DND-41 (cell line): ENCODE results near the gene ARNT2.
A peak's percentile ranks its signal among the peaks of the same experiment; 100 is the strongest.

Experiments
- ATAC-seq: fragments of 200-7000 bp; cut with Tn5 transposase; 3 replicates; pipeline ENCODE4 v1.9.1; 2021; ENCODE audit warnings: low read depth; ENCODE audit not compliant: insufficient read depth
- DNase-seq: peaks from one replicate; pipeline ENCODE4 v3.0.0-alpha.2; 2020
- H2AFZ ChIP-seq: 2 replicates; pipeline ENCODE4 v1.6.0; 2012; ENCODE audit warnings: low read depth, low read length
- H3K27ac ChIP-seq: 2 replicates; pipeline ENCODE4 v1.5.1; 2012; ENCODE audit warnings: low read length, inconsistent platforms
- H3K27me3 ChIP-seq: fragments of 200-600 bp; sonication (generic); 2 replicates; pipeline ENCODE4 v1.6.0; 2012; ENCODE audit warnings: low read length, mild to moderate bottlenecking, inconsistent platforms; ENCODE audit not compliant: insufficient read depth, poor library complexity
- H3K36me3 ChIP-seq: 2 replicates; pipeline ENCODE4 v1.5.1; 2012; ENCODE audit warnings: low read length, inconsistent platforms; ENCODE audit not compliant: insufficient read depth
- H3K4me1 ChIP-seq: 2 replicates; pipeline ENCODE4 v1.5.1; 2012; ENCODE audit warnings: mild to moderate bottlenecking, low read length; ENCODE audit not compliant: insufficient read depth
- H3K4me2 ChIP-seq: 2 replicates; pipeline ENCODE4 v1.6.0; 2012; ENCODE audit warnings: mild to moderate bottlenecking, moderate library complexity, low read length, inconsistent platforms; ENCODE audit not compliant: insufficient read depth
- H3K4me3 ChIP-seq, 2 experiments: fragments of 200-600 bp in 1 of 2; shearing (Covaris generic) in 1 of 2; 2 replicates each; pipeline ENCODE4 v1.5.1; 2012 to 2016; ENCODE audit warnings: inconsistent platforms in 2 of 2, low read length in 2 of 2, mild to moderate bottlenecking in 2 of 2, low read depth in 1 of 2, moderate library complexity in 1 of 2
- H3K79me2 ChIP-seq: 2 replicates; pipeline ENCODE4 v1.6.0; 2012; ENCODE audit warnings: low read length, inconsistent platforms; ENCODE audit not compliant: insufficient read depth
- H3K9ac ChIP-seq: 2 replicates; pipeline ENCODE4 v1.6.0; 2012; ENCODE audit warnings: low read depth, mild to moderate bottlenecking, inconsistent platforms, low read length, moderate library complexity
- H3K9me3 ChIP-seq: 2 replicates; pipeline ENCODE4 v1.5.1; 2012; ENCODE audit warnings: low read length, moderate library complexity, mild to moderate bottlenecking, inconsistent platforms; ENCODE audit not compliant: insufficient read depth, severe bottlenecking
- H4K20me1 ChIP-seq: 2 replicates; pipeline ENCODE4 v1.6.0; 2012; ENCODE audit warnings: low read length; ENCODE audit not compliant: insufficient read depth
- EZH2 ChIP-seq: IDR thresholded peaks from 3 replicates; pipeline ENCODE4 v1.6.1; 2012; ENCODE audit warnings: borderline replicate concordance, low read depth, mild to moderate bottlenecking, moderate library complexity, low read length, inconsistent platforms; ENCODE audit not compliant: severe bottlenecking
- TF ChIP-seq, protein P1 (sequence below): IDR thresholded peaks from 2 replicates; pipeline ENCODE4 v1.5.1; 2012; ENCODE audit warnings: borderline replicate concordance, low read length, moderate library complexity, mild to moderate bottlenecking; ENCODE audit not compliant: poor library complexity, severe bottlenecking; ENCODE audit errors: extremely low read depth

ARNT2 gene

DNA sequence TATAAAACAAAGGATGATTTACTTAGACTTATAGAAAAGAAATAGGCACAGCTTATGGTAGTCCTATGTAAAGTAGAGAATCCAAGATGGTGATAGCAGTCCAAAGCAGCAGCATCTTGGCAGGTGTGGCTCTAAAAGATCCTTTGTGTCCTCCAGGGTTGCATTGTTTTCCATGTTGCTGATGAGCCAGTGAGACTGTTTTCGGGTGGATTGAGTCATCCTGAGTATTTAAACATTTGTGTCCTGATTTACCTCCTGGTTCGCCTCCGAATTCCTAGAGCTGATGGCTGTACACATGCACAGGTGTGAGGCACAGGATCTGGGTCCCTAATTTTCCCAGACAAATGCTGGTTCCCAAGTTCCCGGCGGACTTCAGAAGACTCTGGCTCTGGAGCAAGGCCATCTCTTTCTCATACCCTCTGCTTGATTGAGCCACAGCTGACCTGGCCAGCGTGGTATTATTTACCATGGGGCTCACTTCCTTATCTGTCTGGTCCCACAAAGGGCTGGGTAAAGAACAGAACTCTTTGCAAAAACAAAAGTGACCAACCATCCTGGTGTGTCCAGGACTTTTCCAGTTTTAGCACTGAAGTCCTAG is 51.0 kb downstream of the ARNT2 start:
- Histone ChIP-seq H3K4me1 (no peaks in the 10 kb centered on the region), H3K4me2 (no peak overlapping the region), H3K79me2 (no peaks in the 10 kb centered on the region), H3K27me3 (peaks cover 5% of the 10 kb centered on the region), H3K4me3 (no peak overlapping the region), H3K27ac (no peak overlapping the region), H2AFZ (no peak overlapping the region), H4K20me1 (no peaks in the 10 kb centered on the region), H3K9ac (no peak overlapping the region), H3K36me3 (no peaks in the 10 kb centered on the region), H3K9me3 (no peaks in the 10 kb centered on the region)
- TF ChIP-seq, protein P1, sequence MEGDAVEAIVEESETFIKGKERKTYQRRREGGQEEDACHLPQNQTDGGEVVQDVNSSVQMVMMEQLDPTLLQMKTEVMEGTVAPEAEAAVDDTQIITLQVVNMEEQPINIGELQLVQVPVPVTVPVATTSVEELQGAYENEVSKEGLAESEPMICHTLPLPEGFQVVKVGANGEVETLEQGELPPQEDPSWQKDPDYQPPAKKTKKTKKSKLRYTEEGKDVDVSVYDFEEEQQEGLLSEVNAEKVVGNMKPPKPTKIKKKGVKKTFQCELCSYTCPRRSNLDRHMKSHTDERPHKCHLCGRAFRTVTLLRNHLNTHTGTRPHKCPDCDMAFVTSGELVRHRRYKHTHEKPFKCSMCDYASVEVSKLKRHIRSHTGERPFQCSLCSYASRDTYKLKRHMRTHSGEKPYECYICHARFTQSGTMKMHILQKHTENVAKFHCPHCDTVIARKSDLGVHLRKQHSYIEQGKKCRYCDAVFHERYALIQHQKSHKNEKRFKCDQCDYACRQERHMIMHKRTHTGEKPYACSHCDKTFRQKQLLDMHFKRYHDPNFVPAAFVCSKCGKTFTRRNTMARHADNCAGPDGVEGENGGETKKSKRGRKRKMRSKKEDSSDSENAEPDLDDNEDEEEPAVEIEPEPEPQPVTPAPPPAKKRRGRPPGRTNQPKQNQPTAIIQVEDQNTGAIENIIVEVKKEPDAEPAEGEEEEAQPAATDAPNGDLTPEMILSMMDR, result no peak
- TF ChIP-seq EZH2, result no peak
- DNase-seq, result no peak
- no peak for ATAC-seq

DNA sequence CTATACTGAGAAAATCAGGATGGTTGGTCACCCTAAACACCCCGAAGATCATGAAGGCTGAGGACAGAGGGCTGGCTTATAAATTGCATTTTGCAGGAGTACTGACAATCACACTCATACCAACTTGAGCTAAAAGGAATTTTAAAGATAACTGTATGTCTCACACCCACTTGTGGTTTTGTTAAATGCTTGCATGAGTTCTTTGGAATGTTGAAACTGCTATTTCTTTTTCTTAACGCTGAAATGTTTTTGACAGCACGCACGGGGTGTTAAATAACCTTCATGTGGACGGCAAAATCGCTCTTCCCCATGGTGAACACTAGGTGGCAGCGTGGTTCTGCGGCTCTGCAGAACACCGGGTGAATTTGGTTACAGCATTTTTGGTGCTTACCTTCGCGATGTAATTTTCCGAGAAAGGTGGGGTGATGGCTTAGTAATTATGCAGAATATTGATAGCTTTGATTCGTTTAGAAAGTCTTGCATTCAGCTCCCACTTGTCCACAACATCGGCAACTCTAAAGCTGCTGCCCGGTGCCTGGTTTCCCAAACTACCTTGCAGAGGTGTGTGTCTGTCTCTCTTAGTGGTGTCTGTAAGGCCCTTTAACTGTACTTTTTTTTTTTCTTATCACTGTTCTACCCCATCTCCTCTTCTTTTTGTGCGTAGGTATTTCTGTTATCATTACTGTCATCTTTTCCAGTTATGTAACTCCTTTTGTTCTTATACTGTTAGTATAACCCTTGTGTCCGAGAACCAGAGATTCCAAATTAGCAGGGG is 51.7 kb downstream of the ARNT2 start:
- Histone ChIP-seq H3K4me3 (no peak overlapping the region), H3K27me3 (peaks cover 5% of the 10 kb centered on the region), H3K36me3 (no peaks in the 10 kb centered on the region), H3K27ac (no peak overlapping the region), H3K9me3 (no peaks in the 10 kb centered on the region), H3K79me2 (no peaks in the 10 kb centered on the region), H3K4me2 (no peak overlapping the region), H4K20me1 (no peaks in the 10 kb centered on the region), H3K9ac (no peak overlapping the region), H3K4me1 (no peaks in the 10 kb centered on the region), H2AFZ (no peak overlapping the region)
- TF ChIP-seq EZH2, result no peak
- TF ChIP-seq, protein P1, result peak; percentile 88
- peak; percentile 47 for DNase-seq
- ATAC-seq, result peak; percentile 57; the same call in 2 of the 3 replicates

DNA sequence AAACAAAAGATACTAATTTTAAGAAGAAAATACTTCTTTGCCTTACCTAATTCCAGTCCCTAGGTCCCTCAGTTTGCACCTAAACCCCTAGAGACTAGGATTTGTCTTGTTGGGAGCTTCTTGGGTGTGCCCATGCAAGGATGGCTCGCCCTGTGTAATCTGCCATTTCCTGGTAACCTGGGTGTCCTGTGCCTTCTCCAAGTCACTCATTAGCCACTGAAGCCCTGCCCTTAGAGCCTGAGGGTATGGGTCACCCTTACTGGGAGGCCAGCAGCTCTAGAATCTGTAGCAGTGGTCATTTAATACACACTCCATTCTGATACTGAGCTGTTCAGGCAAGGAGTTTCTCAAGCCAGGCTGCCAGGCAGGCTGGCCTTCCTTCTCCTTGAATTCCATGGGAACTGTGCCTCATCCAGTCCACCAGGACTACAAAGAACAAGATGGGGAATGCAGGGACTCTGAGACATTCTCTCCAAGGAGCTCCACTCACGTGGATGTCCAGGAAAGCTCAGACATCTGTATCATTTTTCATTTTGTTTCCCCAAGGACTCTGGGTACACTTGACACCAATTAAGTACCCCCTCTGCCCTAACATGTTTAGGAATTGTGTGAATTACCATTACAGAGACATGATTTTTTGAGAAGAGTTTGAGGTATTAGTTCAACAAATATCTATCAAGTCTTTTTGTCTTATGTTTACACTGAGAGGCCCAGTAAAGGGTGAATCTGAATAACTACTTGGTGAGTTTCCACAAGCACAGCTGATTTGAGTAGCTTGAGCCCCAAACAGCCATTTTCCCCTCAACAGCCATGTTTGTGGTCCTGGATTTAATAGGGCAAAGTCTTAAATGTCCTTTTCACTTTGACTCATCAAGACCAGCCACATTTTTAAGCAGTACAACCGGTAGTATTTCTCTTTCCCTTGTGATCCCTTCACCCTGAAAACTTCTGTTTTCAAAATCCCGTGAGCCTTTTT is 52.6 kb downstream of the ARNT2 start:
- no peak overlapping the region for H3K4me2 ChIP-seq
- no peak for ATAC-seq
- TF ChIP-seq, protein P1, result no peak
- no peak for TF ChIP-seq EZH2

More for the DNA sequence above, 52.6 kb downstream of the ARNT2 start:
- H4K20me1 ChIP-seq, result no peaks in the 10 kb centered on the region
- H3K9me3 ChIP-seq, result no peaks in the 10 kb centered on the region
- H2AFZ ChIP-seq, result no peak overlapping the region
- H3K4me1 ChIP-seq, result no peaks in the 10 kb centered on the region
- H3K36me3 ChIP-seq, result no peaks in the 10 kb centered on the region
- H3K27me3 ChIP-seq, result peaks cover 5% of the 10 kb centered on the region
- DNase-seq, result no peak
- no peak overlapping the region for H3K27ac ChIP-seq
- no peak overlapping the region for H3K4me3 ChIP-seq
- no peak overlapping the region for H3K9ac ChIP-seq
- H3K79me2 ChIP-seq, result no peaks in the 10 kb centered on the region
